Hematopoietic multipotent progenitor cell treated with erythropoietin and hydrocortisone succinate and interleukin-3 and kit ligand, for 6 days (in vitro differentiated cells): ENCODE data around the gene DSC2.
"Not testable (repeated sequence)": the region's sequence is repeated elsewhere in the genome, so short reads cannot be mapped to it uniquely, and the experiment has no call there.

ENCODE experiments used
- DNase-seq: peaks from one replicate; pipeline ENCODE4 v3.0.0-alpha.2; 2015

Gene DSC2

DNA sequence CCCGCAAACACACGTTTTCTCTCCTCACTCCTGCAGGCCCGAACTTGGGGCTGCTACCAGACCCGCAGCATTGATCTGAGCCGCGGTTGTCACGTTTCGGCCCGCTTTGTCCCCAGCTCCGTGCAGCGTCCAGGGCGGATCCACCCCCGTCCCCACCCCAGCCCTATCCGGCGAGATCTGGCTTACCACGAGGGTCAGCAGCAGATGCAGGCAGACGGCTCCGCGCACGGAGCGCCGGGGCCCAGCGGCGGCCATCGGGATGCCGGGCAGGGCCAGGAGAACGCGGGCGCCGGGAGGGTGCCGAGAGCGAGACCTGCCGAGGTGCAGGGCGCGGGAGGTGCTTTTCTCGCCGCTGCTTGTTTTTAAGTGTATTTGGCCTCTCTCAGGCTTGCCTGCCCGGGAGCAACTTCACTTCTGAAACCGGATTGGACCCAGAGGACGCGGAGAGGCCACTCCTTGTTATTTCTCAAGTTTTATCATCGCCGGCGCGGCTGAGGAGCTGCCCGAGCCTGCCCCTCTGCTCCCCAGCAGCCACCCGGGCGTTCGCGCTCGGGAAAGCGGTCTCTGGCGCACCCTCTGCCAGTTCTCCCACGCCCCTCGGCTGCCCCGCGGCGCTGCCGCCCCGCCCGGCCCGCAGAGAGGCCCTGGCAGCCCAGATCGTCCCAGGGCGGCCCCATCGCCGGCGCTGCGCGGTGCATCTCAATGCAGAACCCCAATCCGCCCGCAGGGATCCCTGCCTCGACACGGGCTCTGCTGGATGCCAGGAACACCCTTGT is 59.6 kb downstream of the DSC2 start, which contains the start of gene DSC3:
Gene DSC3, minus strand, starts transcription at position 337 of the 776 bp plus-strand sequence. Its CDS starts 82 bp downstream, at position 255.
- no peak for DNase-seq

DNA sequence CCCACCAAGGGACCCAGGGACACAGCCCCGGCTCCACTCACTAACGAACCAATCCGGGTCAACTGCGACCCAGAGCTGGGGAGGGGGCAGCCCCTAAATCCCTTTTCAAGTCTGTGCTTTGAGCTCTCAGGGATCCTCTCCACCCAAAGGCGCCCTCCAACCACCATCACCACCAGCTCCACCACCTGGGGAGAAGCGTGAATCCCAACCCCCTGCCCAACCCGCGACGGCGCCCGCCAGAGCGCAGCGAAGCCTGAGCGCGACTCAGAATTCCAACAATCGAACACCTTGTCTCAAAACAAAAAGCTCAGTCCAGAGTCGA is 60.2 kb downstream of the DSC2 start:
- no peak for DNase-seq

DNA sequence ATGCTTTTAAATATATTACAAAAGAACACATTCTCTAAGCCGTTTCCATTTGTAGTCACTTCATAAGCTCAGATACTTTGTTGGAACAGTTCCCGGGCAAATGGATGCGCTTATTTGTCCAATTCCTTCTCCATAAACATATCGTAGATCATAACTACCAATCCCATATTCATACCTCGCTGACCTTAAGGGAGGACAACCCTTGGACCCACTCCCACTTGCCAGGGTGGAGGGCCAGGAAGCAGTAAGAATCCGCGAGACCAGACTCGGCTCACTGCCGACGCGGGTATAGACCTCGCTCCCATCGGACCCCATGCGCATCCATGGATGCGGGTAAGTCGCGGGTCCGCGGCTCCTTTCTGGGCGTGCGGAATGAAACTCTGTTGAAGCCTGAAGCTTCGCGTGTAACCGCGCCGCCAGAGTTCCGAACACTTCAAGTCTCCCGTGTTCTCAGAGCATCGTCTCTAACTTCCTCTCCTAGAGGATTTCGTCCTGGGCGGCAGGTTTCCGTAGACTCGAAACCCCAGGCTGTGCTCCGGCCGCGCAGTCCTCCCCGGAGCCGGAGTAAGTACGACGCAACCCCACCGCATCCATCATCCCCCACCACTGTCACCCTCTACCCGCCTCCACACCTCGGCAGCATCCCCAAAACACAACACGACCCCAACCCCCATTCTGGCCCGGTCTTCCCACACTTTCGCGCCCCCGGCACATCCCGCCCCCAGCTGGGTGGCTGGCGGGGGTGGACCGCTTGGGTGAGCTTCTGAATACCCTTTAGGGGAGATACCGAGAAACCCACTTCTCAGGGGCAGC is 60.7 kb downstream of the DSC2 start:
- DNase-seq = no peak

DNA sequence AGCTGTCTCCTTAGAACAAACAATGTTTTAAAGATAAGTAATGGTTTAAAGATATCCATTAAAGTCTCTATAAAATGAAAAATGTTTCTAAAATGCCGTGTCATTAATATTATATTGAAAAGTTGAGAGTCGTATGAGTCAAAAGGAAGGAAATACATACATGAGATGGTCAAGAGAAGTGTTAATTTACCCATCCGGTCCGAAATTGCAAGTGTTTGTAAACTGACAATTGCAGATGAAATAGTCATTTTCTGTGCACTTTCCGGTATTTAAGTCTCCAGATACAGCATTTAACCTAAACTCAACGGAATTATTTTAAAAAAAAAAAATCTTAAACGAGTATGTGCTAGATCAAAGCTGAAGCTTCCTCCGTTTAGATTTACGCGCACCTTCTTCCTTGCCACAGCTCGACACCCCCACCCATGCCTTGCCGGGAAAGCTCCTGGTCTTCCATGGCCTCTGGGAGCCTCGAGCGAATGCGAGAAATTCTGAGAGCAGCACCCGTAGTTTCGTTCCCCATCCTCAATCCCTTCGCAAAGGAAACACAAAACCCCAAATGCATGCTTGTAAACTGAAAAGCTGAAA is 61.4 kb downstream of the DSC2 start:
- no peak for DNase-seq

DNA sequence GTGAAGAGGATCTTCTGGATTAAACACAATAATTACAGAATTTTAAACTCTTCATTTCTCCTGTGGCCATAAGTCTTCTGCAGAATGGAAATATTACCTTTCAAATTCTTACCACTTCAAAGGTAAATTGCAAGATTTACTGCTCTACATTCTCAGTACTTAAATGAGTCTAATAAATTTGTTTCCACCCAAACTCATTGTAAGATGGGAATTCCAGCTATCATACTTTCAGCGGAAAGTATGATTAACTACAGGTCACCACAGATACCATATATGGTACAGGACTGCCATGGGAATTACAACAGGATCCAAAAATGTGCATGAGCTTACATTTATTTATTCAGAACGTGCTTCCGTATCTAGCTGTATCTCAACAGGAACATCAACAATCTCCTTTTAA is 62.8 kb downstream of the DSC2 start:
- no peak for DNase-seq

DNA sequence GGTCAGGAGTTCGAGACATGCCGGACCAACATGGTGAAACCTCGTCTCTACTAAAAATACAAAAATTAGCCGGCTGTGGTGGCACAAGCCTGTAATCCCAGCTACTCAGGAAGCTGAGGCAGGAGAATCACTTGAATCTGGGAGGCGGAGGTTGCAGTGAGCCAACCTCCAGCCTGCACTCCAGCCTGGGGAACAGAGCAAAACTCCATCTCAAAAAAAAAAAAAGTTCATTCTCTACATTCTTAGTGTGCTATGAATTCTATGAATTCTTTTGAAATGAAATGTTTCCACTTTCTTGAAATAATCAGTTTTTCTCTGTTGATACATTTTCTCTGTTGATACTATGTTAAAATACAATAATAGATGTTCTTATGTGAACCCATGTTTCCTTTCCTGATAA is 64.5 kb downstream of the DSC2 start:
- DNase-seq = not testable (repeated sequence)

DNA sequence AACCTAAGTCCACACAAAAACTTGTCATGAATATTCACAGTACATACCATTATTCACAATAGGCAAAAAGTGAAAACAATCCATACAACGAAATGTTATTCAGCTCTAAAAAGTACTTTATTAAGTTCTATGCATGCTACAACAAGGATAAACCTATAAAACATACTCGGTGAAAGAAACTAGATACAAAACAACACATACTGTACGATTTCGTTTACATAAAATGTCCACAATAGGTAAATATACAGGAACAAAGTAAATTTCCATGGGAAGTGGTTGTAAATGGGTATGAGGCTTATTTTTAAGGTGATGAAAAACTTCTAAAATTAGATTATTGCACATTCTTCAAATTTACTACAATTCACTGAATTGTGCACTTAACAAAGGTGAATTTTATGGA is 67.7 kb downstream of the DSC2 start:
- no peak for DNase-seq

DNA sequence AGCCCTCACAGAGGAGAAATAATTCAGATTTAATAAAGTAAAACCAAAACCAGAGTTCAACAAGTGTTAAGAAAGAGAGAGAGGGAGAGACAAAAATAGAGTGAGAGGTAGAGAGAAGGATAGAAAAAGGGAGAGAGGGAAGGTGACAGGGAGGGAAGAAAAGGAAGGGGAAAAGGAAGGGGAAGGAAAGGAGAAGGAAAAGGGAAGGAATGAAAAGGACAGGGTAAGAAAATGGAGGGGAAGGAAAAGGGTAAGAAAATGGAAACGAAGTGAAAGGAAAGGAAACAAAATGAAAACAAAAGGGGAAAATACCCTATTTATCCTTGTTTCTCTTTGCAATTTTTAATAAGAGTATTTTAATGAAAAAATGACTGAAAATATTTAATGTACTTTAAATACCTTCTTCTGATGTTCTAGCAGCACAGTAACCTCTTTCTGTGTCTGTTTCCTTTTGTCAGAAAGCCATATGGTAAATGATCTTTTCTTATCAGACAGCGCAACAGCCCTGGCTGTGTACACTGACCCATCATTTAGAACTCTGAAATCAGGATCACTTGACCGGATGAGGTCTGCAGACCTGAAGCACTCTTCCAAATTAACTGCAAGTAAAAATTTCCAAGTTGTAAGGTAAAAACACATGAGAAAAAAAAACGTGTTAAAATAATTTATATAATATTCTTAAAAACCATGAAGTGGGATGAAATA is 71.5 kb downstream of the DSC2 start:
- no peak for DNase-seq

DNA sequence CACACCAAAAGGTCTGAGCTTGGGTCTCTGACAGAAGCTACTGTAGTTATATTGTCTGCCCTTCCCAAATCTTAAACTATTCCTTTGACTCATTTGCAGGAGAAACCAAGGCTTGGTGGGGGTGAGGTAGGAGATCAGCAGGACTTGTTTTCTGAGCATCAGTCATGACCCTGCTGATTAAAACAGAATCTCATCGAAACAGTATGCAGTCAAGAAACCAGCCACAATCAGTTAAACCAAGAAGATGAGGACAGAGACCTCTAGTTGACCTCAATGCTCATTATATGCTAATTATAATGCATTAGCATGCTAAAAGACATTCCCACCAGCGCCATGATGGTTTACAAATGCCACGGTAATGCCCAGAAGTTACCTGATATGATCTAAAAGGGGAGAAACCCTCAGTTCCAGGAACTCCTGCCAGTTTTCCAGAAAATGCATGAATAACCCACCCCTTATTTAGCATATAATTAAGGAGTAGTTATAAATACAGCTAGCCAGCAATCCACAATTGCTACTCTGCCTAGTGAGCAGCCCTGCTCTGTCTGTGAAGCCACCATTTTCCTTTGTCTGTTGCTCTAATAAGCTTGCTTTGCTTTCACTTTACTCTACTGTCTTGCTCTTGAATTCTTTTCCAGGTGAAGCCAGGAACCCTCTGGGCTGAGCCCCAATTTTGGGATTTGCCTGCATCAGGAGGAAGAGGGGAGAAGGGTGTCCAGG is 86.3 kb downstream of the DSC2 start:
- no peak for DNase-seq

DNA sequence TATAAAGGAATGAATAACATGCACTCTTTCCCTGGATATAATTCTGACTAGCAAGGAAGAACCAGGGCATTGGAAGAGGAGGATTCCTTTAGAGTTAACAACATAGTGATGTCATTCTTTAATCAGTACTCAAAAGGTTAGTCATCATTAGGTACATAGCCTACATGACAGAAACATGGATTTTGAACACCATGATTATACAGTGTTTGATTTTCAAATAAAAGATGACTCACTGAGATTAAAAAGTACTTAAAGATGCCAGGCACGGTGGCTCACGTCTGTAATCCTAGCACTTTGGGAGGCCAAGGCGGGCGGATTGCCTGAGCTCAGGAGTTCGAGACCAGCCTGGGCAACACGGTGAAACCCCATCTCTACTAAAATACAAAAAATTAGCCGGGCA is 90.8 kb downstream of the DSC2 start:
- DNase-seq = not testable (repeated sequence)

DNA sequence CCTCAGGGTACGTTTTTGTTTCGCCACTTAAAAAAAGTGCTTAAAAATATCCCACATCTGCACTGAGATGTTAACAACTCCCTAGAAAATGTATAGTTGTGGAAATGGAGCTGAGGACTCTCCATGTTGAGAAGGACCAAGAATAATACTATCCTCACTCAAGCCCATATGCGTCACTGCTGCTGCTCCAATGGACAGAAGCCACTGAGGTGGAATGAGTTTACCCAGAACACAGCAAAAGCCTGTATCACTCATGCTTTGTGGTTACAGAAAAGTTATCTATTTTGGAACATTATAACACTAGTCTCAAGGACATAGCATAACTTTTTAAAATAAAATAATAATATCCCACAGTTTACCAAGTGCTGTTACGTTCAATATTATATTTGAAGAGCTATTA is 91.6 kb downstream of the DSC2 start:
- DNase-seq = no peak
